MM.1S (cell line): ENCODE data around the gene VAT1.

Experiments
- DNase-seq: peaks from one replicate; pipeline ENCODE4 v3.0.0-alpha.2; 2015
- H2AFZ ChIP-seq: fragments of 300-600 bp; sonication (generic); 2 replicates; pipeline ENCODE4 v1.6.0; 2016; ENCODE audit warnings: antibody characterized with exemption, low read length
- H3F3A ChIP-seq: fragments of 300-600 bp; sonication (generic); 2 replicates; pipeline ENCODE4 v1.6.1; 2016; ENCODE audit warnings: mild to moderate bottlenecking, antibody characterized with exemption, low read length, moderate library complexity, mixed read lengths; ENCODE audit not compliant: insufficient read depth
- H3K27ac ChIP-seq: fragments of 300-600 bp; sonication (generic); 2 replicates; pipeline ENCODE4 v1.5.1; 2016; ENCODE audit warnings: mild to moderate bottlenecking, low read length
- H3K27me3 ChIP-seq: fragments of 300-600 bp; sonication (generic); replicated peaks from 2 replicates; pipeline ENCODE4 v1.6.0; 2016; ENCODE audit warnings: low read length; ENCODE audit not compliant: insufficient read depth
- H3K36me3 ChIP-seq: fragments of 300-600 bp; sonication (generic); replicated peaks from 2 replicates; pipeline ENCODE4 v1.6.1; 2016; ENCODE audit warnings: mild to moderate bottlenecking, low read length, mixed read lengths; ENCODE audit not compliant: insufficient read depth
- H3K4me1 ChIP-seq: fragments of 300-600 bp; sonication (generic); 2 replicates; pipeline ENCODE4 v1.6.1; 2016; ENCODE audit warnings: low read length, mixed read lengths
- H3K4me2 ChIP-seq: fragments of 300-600 bp; sonication (generic); 2 replicates; pipeline ENCODE4 v1.6.0; 2016; ENCODE audit warnings: low read depth, low read length
- H3K4me3 ChIP-seq: fragments of 300-600 bp; sonication (generic); 2 replicates; pipeline ENCODE4 v1.5.1; 2016; ENCODE audit warnings: low read length, mixed read lengths
- H3K79me2 ChIP-seq: fragments of 300-600 bp; sonication (generic); 2 replicates; pipeline ENCODE4 v1.6.1; 2016; ENCODE audit warnings: mixed run types, low read length, mixed read lengths
- H3K9ac ChIP-seq: fragments of 300-600 bp; sonication (generic); 2 replicates; pipeline ENCODE4 v1.6.1; 2016; ENCODE audit warnings: low read length, mixed read lengths
- H3K9me2 ChIP-seq: fragments of 300-600 bp; sonication (generic); replicated peaks from 2 replicates; pipeline ENCODE4 v1.6.1; 2016; ENCODE audit warnings: mild to moderate bottlenecking, low read length, mixed read lengths; ENCODE audit not compliant: insufficient read depth
- H3K9me3 ChIP-seq: fragments of 300-600 bp; sonication (generic); replicated peaks from 2 replicates; pipeline ENCODE4 v1.6.1; 2016; ENCODE audit warnings: mild to moderate bottlenecking, low read length, mixed read lengths; ENCODE audit not compliant: insufficient read depth
- H4K20me1 ChIP-seq: fragments of 300-600 bp; sonication (generic); 2 replicates; pipeline ENCODE4 v1.6.1; 2016; ENCODE audit warnings: mild to moderate bottlenecking, low read length, moderate library complexity, mixed read lengths; ENCODE audit not compliant: insufficient read depth
- CTCF ChIP-seq: fragments of 300-600 bp; sonication (generic); IDR thresholded peaks from 2 replicates; pipeline ENCODE4 v1.5.1; 2016; ENCODE audit warnings: antibody characterized with exemption, low read length, mixed read lengths
- EZH2 ChIP-seq: fragments of 300-600 bp; sonication (generic); optimal IDR thresholded peaks from 2 replicates; pipeline ENCODE3; 2017; ENCODE audit warnings: low read depth, mild to moderate bottlenecking, antibody characterized with exemption, low read length, mixed read lengths
- EZH2phosphoT487 ChIP-seq: fragments of 300-600 bp; sonication (generic); IDR thresholded peaks from 2 replicates; pipeline ENCODE4 v1.6.1; 2018; ENCODE audit warnings: antibody characterized with exemption, low read length

The VAT1 gene

GRCh38 chr17:43043307-43043706 lies 21.1 kb upstream of the VAT1 start:
- no peak overlapping the region for H3K4me3 ChIP-seq
- H3K4me1 ChIP-seq: peaks cover 12% of the 10 kb centered on the region
- H3K79me2 ChIP-seq: no peaks in the 10 kb centered on the region
- H3K27ac ChIP-seq: peak overlapping the region; percentile 45; the same call in 1 of the 2 replicates
- no peaks in the 10 kb centered on the region for H3K36me3 ChIP-seq
- H3F3A ChIP-seq: peaks cover 4% of the 10 kb centered on the region; the same call in 1 of the 2 replicates
- H3K4me2 ChIP-seq: peak overlapping the region; percentile 12; the same call in 1 of the 2 replicates
- H3K9me3 ChIP-seq: no peaks in the 10 kb centered on the region
- TF ChIP-seq EZH2phosphoT487 (no peak), EZH2 (no peak), CTCF (no peak)
- no peaks in the 10 kb centered on the region for H3K27me3 ChIP-seq
- H4K20me1 ChIP-seq: no peaks in the 10 kb centered on the region
- H2AFZ ChIP-seq: no peak overlapping the region
- H3K9ac ChIP-seq: no peak overlapping the region
- no peak for DNase-seq
- H3K9me2 ChIP-seq: no peaks in the 10 kb centered on the region

- no peak for TF ChIP-seq EZH2phosphoT487
- TF ChIP-seq CTCF: no peak
- TF ChIP-seq EZH2: no peak
- Histone ChIP-seq H3K27ac (no peak overlapping the region), H3K27me3 (no peaks in the 10 kb centered on the region), H3K4me1 (peaks cover 12% of the 10 kb centered on the region), H3K9ac (no peak overlapping the region), H3K79me2 (no peaks in the 10 kb centered on the region), H3K9me3 (no peaks in the 10 kb centered on the region), H2AFZ (no peak overlapping the region), H3K36me3 (no peaks in the 10 kb centered on the region), H4K20me1 (no peaks in the 10 kb centered on the region), H3F3A (peaks cover 4% of the 10 kb centered on the region; the same call in 1 of the 2 replicates), H3K4me2 (no peak overlapping the region), H3K9me2 (no peaks in the 10 kb centered on the region), H3K4me3 (no peak overlapping the region)
- DNase-seq: no peak
Observed at GRCh38 chr17:43042025-43042628, 19.9 kb upstream of the VAT1 start.

GRCh38 chr17:43040655-43041054 lies 18.5 kb upstream of the VAT1 start:
- H3K4me3 ChIP-seq: no peak overlapping the region
- no peaks in the 10 kb centered on the region for H3K9me3 ChIP-seq
- H3K79me2 ChIP-seq: no peaks in the 10 kb centered on the region
- no peak for DNase-seq
- no peak overlapping the region for H3K27ac ChIP-seq
- peaks cover 12% of the 10 kb centered on the region for H3K4me1 ChIP-seq
- H4K20me1 ChIP-seq: no peaks in the 10 kb centered on the region
- no peak overlapping the region for H3K9ac ChIP-seq
- H2AFZ ChIP-seq: no peak overlapping the region
- H3K4me2 ChIP-seq: no peak overlapping the region
- no peaks in the 10 kb centered on the region for H3K9me2 ChIP-seq
- no peak for TF ChIP-seq EZH2
- no peak for TF ChIP-seq EZH2phosphoT487
- no peak for TF ChIP-seq CTCF
- no peaks in the 10 kb centered on the region for H3K36me3 ChIP-seq
- H3K27me3 ChIP-seq: no peaks in the 10 kb centered on the region
- peaks cover 4% of the 10 kb centered on the region; the same call in 1 of the 2 replicates for H3F3A ChIP-seq
